ENCODE measurements around the gene ARHGAP22.

- TF ChIP-seq REST (IDR thresholded peaks at IDR 0.05; ENCODE audit: low read depth, low read length) (no peak), RAD21 (IDR thresholded peaks at IDR 0.05; ENCODE audit: low read length) (no peak), CTCF (IDR thresholded peaks at IDR 0.05) (no peak)
Observed at GRCh38 chr10:48412933-48413332, 191.9 kb downstream of the ARHGAP22 start.
